ENCODE results near the gene NIPSNAP3A.

NIPSNAP3A gene

GRCh38 chr9:104787306-104788015 is 40.0 kb downstream of the NIPSNAP3A start:
- H2AFZ ChIP-seq (ENCODE audit: low read length) = no peak overlapping the region
- H3K9me2 ChIP-seq (ENCODE audit: low read depth, low read length) = no peaks in the 10 kb centered on the region
- H3K9me3 ChIP-seq (ENCODE audit: low read length) = no peaks in the 10 kb centered on the region
- no peaks in the 10 kb centered on the region for H4K20me1 ChIP-seq (ENCODE audit: insufficient read depth, low read length)
- no peak overlapping the region for H3K4me2 ChIP-seq (ENCODE audit: low read length)
- H3K27ac ChIP-seq (ENCODE audit: low read depth, low read length, poor library complexity, severe bottlenecking) = no peak overlapping the region
- peaks cover 6% of the 10 kb centered on the region for H3K4me1 ChIP-seq (ENCODE audit: insufficient read depth, low read length, severe bottlenecking)
- H3F3A ChIP-seq (ENCODE audit: insufficient read depth, low read length) = no peaks in the 10 kb centered on the region
- no peaks in the 10 kb centered on the region for H3K27me3 ChIP-seq (ENCODE audit: insufficient read depth, low read length)
- no peak overlapping the region for H3K4me3 ChIP-seq (ENCODE audit: low read depth, low read length, poor library complexity, severe bottlenecking)
- TF ChIP-seq EZH2 (IDR thresholded peaks at IDR 0.05; ENCODE audit: borderline replicate concordance, low read length) (no peak), CTCF (IDR thresholded peaks at IDR 0.05; ENCODE audit: low read length) (no peak)
- H3K9ac ChIP-seq (ENCODE audit: low read length) = no peak overlapping the region
- no peaks in the 10 kb centered on the region for H3K79me2 ChIP-seq (ENCODE audit: insufficient read depth, low read length)
- H3K36me3 ChIP-seq (ENCODE audit: insufficient read depth, low read length) = peaks cover 31% of the 10 kb centered on the region

- Histone ChIP-seq H3K9ac (ENCODE audit: low read length) (no peak overlapping the region), H2AFZ (ENCODE audit: low read length) (no peak overlapping the region), H3K36me3 (ENCODE audit: insufficient read depth, low read length) (peaks cover 31% of the 10 kb centered on the region), H3K4me2 (ENCODE audit: low read length) (no peak overlapping the region), H3K79me2 (ENCODE audit: insufficient read depth, low read length) (no peaks in the 10 kb centered on the region), H3K27me3 (ENCODE audit: insufficient read depth, low read length) (no peaks in the 10 kb centered on the region), H3K4me3 (ENCODE audit: low read depth, low read length, poor library complexity, severe bottlenecking) (no peak overlapping the region), H3K4me1 (ENCODE audit: insufficient read depth, low read length, severe bottlenecking) (no peaks in the 10 kb centered on the region), H3K9me3 (ENCODE audit: low read length) (no peaks in the 10 kb centered on the region), H3F3A (ENCODE audit: insufficient read depth, low read length) (no peaks in the 10 kb centered on the region), H3K9me2 (ENCODE audit: low read depth, low read length) (no peaks in the 10 kb centered on the region), H4K20me1 (ENCODE audit: insufficient read depth, low read length) (no peaks in the 10 kb centered on the region), H3K27ac (ENCODE audit: low read depth, low read length, poor library complexity, severe bottlenecking) (no peak overlapping the region)
- TF ChIP-seq CTCF (IDR thresholded peaks at IDR 0.05; ENCODE audit: low read length) = no peak
- no peak for TF ChIP-seq EZH2 (IDR thresholded peaks at IDR 0.05; ENCODE audit: borderline replicate concordance, low read length)
These were observed 40.8 kb downstream of the NIPSNAP3A start for GRCh38 chr9:104788251-104788650.

- Histone ChIP-seq H3K36me3 (ENCODE audit: insufficient read depth, low read length) (peaks cover 27% of the 10 kb centered on the region; the same call in 1 of the 2 replicates), H3K27me3 (ENCODE audit: insufficient read depth, low read length) (no peaks in the 10 kb centered on the region), H3K4me2 (ENCODE audit: low read length) (no peak overlapping the region), H3K4me3 (ENCODE audit: low read depth, low read length, poor library complexity, severe bottlenecking) (no peak overlapping the region), H3K9me2 (ENCODE audit: low read depth, low read length) (no peaks in the 10 kb centered on the region), H3K9me3 (ENCODE audit: low read length) (no peaks in the 10 kb centered on the region), H2AFZ (ENCODE audit: low read length) (no peak overlapping the region), H3K4me1 (ENCODE audit: insufficient read depth, low read length, severe bottlenecking) (peaks cover 5% of the 10 kb centered on the region), H4K20me1 (ENCODE audit: insufficient read depth, low read length) (no peaks in the 10 kb centered on the region), H3K79me2 (ENCODE audit: insufficient read depth, low read length) (no peaks in the 10 kb centered on the region), H3K27ac (ENCODE audit: low read depth, low read length, poor library complexity, severe bottlenecking) (no peak overlapping the region), H3K9ac (ENCODE audit: low read length) (no peak overlapping the region), H3F3A (ENCODE audit: insufficient read depth, low read length) (no peaks in the 10 kb centered on the region)
- TF ChIP-seq EZH2 (IDR thresholded peaks at IDR 0.05; ENCODE audit: borderline replicate concordance, low read length) (no peak), CTCF (IDR thresholded peaks at IDR 0.05; ENCODE audit: low read length) (no peak)
These were observed 46.6 kb downstream of the NIPSNAP3A start for GRCh38 chr9:104794070-104794469.

All from OCI-LY1 (cell line).